Ascending aorta (tissue), 2 donors: ENCODE measurements around the gene ANKRD50. TPM values are rescaled to one million over a fixed set of nuclear protein-coding genes. Genes with fewer than 3 reads are reported as not detected.

Experiments
- DNase-seq, 2 donors: peaks; one replicate each; pipeline ENCODE4 v3.0.0-alpha.2; 2019; ENCODE audit warnings: low spot score in 2 of 2
- H3K27ac ChIP-seq, 2 donors: fragments of 200-600 bp; sonication (generic); one replicate each; pipeline ENCODE4 v1.5.1; 2016 to 2017; ENCODE audit warnings: mild to moderate bottlenecking in 1 of 2
- H3K27me3 ChIP-seq: fragments of 200-600 bp; sonication (generic); one replicate; pipeline ENCODE4 v1.5.1; 2017
- H3K36me3 ChIP-seq, 2 donors: fragments of 200-600 bp; sonication (generic); one replicate each; pipeline ENCODE4 v1.5.1; 2016
- H3K4me1 ChIP-seq, 2 donors: fragments of 200-600 bp; sonication (generic); one replicate each; pipeline ENCODE4 v1.5.1; 2016 to 2017; ENCODE audit warnings: mild to moderate bottlenecking in 1 of 2
- H3K4me3 ChIP-seq, 2 donors: fragments of 200-600 bp; sonication (generic); one replicate each; pipeline ENCODE4 v1.5.1; 2016 to 2017; ENCODE audit warnings: mild to moderate bottlenecking in 1 of 2
- H3K9me3 ChIP-seq, 2 donors: fragments of 200-600 bp; sonication (generic); one replicate each; pipeline ENCODE4 v1.5.1; 2016
- intact Hi-C: fragments of 100-400 bp; cut with DNase I; formaldehyde crosslinking; loops from one replicate; pipeline ENCODE4 v1.15.1; 2023
- total RNA-seq: library from RNA; depleted of rRNA; stranded (reverse); fragments of >200 nt; gene quantifications from one replicate; pipeline ENCODE4 v1.1.0, GENCODE V29; 2016
- TF ChIP-seq, protein P1 (sequence below), 3 experiments: fragments of 200-600 bp in 2 of 3; fragments of 450-650 bp in 1 of 3; sonication (generic) in 2 of 3; IDR thresholded peaks; one replicate each; pipeline ENCODE4 v1.5.1; 2016 to 2019; ENCODE audit warnings: antibody characterized with exemption in 3 of 3, mild to moderate bottlenecking in 1 of 3, moderate library complexity in 1 of 3

Gene ANKRD50
- total RNA-seq, 1 donor from 2014 or later = 26.9 TPM

DNA sequence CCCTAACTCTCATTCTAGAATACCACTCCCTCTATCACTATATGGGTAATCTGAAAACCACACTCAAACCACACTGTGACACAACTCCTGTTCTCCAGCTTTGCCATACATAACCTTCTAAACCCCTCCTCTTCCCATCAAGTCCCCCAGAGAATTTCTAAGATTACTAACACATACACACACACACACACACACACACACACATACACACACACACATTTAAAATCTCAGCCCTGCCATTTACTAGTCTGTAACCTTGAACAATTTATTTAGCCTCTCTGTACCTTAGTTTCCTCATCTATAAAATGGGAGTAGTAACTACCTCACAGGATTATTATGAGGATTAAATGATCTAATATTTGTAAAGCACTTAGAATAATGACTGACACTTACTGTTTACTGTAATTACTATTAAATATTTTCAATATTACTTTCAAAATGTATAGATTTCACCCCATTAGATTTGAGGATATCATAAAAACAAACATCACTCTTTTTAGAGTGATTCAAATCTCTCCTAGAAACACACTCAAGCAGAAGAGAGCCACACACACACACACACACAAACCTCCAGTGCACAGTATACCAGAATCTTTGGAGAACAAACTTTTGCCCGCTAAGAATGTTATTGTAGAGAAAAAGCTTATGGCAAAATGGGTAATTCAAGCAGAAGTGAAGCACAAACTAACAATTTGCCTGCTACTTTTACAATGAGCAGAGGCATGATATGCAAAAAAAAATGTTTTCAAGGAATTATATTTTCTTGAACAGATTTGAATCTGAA is 3.8 kb downstream of the ANKRD50 start:
- no peak for DNase-seq
- Histone ChIP-seq H3K36me3 (no peaks in the 10 kb centered on the region), H3K4me3 (peak overlapping the region in 1 of 2 donors; percentile 72), H3K27ac (no peak overlapping the region), H3K4me1 (peaks cover 0 to 18% of the 10 kb centered on the region in 2 donors), H3K27me3 (no peaks in the 10 kb centered on the region), H3K9me3 (no peaks in the 10 kb centered on the region)
- TF ChIP-seq, protein P1, sequence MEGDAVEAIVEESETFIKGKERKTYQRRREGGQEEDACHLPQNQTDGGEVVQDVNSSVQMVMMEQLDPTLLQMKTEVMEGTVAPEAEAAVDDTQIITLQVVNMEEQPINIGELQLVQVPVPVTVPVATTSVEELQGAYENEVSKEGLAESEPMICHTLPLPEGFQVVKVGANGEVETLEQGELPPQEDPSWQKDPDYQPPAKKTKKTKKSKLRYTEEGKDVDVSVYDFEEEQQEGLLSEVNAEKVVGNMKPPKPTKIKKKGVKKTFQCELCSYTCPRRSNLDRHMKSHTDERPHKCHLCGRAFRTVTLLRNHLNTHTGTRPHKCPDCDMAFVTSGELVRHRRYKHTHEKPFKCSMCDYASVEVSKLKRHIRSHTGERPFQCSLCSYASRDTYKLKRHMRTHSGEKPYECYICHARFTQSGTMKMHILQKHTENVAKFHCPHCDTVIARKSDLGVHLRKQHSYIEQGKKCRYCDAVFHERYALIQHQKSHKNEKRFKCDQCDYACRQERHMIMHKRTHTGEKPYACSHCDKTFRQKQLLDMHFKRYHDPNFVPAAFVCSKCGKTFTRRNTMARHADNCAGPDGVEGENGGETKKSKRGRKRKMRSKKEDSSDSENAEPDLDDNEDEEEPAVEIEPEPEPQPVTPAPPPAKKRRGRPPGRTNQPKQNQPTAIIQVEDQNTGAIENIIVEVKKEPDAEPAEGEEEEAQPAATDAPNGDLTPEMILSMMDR (IDR thresholded peaks at IDR 0.05) = no peak
- intact Hi-C loops = no loop called here

DNA sequence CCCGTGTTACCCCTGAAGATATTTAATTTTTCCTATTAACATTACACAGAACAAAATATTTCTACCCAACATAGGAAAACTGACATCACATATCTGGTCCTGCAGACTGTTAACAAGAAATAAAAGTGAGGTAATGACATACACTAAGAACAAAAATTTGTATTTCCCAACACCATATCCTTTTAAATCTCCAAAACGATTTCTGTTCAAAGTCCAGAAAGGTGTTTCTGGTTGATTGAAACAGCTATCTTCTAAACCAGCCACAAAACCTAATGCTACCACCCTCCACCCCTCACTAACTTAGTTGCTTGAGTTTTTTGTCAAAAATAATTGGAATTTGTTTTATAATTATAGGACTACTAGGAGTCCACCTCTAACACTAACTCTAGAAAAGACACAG is 7.1 kb downstream of the ANKRD50 start:
- no peak for DNase-seq
- intact Hi-C loops = no loop called here
- Histone ChIP-seq H3K4me3 (no peak overlapping the region), H3K9me3 (no peaks in the 10 kb centered on the region), H3K36me3 (no peaks in the 10 kb centered on the region), H3K27me3 (no peaks in the 10 kb centered on the region), H3K27ac (no peak overlapping the region), H3K4me1 (peaks cover 0 to 17% of the 10 kb centered on the region in 2 donors)
- TF ChIP-seq, protein P1 (IDR thresholded peaks at IDR 0.05) = no peak

DNA sequence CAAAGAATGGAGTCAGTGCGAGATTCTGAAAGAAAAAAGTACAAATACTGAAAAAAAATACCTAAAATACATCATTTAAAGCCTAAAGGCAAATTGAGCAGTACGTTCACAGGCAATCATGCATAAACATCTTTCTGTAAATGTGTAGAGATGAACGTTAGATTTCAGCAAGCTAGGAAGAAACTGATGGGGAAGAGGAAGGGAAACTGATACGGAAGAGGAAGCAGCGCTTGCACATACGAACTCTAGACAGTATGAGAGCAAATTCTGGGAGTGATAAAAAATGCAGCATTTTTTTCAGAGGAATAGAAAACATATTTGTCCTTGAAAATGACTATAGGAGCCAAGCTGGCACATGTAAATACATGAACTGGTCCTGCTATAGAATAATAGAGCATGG is 9.4 kb downstream of the ANKRD50 start:
- H3K4me1 ChIP-seq = no peaks in the 10 kb centered on the region
- no peaks in the 10 kb centered on the region for H3K27me3 ChIP-seq
- TF ChIP-seq, protein P1 (IDR thresholded peaks at IDR 0.05) = no peak
- intact Hi-C loops = no loop called here
- peaks cover 0 to 6% of the 10 kb centered on the region in 2 donors for H3K36me3 ChIP-seq
- H3K9me3 ChIP-seq = no peaks in the 10 kb centered on the region
- DNase-seq = no peak
- H3K4me3 ChIP-seq = no peak overlapping the region
- no peak overlapping the region for H3K27ac ChIP-seq

DNA sequence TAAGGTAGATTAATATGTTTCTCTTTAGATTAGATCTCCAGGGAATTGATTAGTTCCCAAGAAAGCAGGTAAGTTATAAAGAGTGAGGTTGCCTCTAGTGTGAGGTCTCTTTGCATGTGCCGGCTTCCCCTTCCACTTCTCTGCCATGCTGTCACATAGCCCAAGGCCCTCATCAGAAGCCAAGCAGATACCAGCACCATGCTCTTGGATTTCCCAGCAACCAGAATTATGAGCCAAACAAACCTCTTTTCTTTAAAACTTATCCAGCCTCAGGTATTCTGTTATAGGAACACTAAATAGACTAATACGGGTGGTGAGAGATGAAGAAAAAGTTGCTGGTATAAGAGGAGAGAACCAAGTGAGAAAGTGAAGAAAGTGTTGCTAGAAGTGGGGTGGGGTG is 15.1 kb downstream of the ANKRD50 start:
- Histone ChIP-seq H3K36me3 (peaks cover 0 to 6% of the 10 kb centered on the region in 2 donors), H3K27me3 (no peaks in the 10 kb centered on the region), H3K4me3 (no peak overlapping the region), H3K4me1 (no peaks in the 10 kb centered on the region), H3K9me3 (peaks cover 0 to 8% of the 10 kb centered on the region in 2 donors), H3K27ac (no peak overlapping the region)
- DNase-seq = no peak
- intact Hi-C loops = no loop called here
- TF ChIP-seq, protein P1 (IDR thresholded peaks at IDR 0.05) = no peak

DNA sequence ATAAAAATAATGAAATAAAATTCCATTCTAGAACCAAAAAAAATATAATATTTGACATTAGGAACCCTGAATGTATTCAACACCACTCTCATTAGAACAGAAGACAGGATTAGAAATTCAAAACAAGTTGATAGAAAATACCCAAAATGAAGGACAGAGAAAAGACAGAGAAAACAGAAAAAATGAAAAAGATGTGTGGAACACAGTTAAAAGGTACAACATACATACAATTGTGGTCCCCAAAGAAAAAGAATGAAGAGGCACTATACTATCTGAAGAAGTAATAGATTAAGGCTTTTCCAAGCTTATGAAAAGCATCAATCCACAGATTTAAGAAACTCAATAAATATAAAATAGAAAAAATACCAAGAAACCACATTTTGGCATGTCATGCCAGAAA is 16.4 kb downstream of the ANKRD50 start:
- Histone ChIP-seq H3K4me3 (no peak overlapping the region), H3K36me3 (peaks cover 0 to 6% of the 10 kb centered on the region in 2 donors), H3K4me1 (no peaks in the 10 kb centered on the region), H3K27me3 (no peaks in the 10 kb centered on the region), H3K9me3 (peaks cover 0 to 8% of the 10 kb centered on the region in 2 donors), H3K27ac (no peak overlapping the region)
- intact Hi-C loops = no loop called here
- no peak for DNase-seq
- TF ChIP-seq, protein P1 (IDR thresholded peaks at IDR 0.05) = no peak
